ENCODE measurements around the gene GPR22. TPM values are rescaled to one million over a fixed set of nuclear protein-coding genes. Genes with fewer than 3 reads are reported as not detected.

Gene GPR22
- total RNA-seq, 1 experiment from 2014 or later = not detected

- no peaks in the 10 kb centered on the region for H3K9me3 ChIP-seq (ENCODE audit: control insufficient read depth, insufficient read depth, low read depth, low read length)
- ChIA-PET POLR2A (no interaction called here), CTCF (no interaction called here)
- intact Hi-C loops (cut with micrococcal nuclease; ENCODE audit: unreplicated experiment) = loop anchor here (5.0 kb wide), 2 partner anchors 38 to 413 kb away; no protein-coding TSS in a partner anchor
- TF ChIP-seq, protein P1, sequence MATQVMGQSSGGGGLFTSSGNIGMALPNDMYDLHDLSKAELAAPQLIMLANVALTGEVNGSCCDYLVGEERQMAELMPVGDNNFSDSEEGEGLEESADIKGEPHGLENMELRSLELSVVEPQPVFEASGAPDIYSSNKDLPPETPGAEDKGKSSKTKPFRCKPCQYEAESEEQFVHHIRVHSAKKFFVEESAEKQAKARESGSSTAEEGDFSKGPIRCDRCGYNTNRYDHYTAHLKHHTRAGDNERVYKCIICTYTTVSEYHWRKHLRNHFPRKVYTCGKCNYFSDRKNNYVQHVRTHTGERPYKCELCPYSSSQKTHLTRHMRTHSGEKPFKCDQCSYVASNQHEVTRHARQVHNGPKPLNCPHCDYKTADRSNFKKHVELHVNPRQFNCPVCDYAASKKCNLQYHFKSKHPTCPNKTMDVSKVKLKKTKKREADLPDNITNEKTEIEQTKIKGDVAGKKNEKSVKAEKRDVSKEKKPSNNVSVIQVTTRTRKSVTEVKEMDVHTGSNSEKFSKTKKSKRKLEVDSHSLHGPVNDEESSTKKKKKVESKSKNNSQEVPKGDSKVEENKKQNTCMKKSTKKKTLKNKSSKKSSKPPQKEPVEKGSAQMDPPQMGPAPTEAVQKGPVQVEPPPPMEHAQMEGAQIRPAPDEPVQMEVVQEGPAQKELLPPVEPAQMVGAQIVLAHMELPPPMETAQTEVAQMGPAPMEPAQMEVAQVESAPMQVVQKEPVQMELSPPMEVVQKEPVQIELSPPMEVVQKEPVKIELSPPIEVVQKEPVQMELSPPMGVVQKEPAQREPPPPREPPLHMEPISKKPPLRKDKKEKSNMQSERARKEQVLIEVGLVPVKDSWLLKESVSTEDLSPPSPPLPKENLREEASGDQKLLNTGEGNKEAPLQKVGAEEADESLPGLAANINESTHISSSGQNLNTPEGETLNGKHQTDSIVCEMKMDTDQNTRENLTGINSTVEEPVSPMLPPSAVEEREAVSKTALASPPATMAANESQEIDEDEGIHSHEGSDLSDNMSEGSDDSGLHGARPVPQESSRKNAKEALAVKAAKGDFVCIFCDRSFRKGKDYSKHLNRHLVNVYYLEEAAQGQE (IDR thresholded peaks at IDR 0.05; ENCODE audit: insufficient read depth in 1 of 2, low read depth in 2 of 2, low read length in 1 of 2) = no peak
- no peak for TF ChIP-seq TCF7L2 (IDR thresholded peaks at IDR 0.05; ENCODE audit: low read depth, low read length)
- BruUV-seq (replicated peaks) = no TSS peak
- no peaks in the 10 kb centered on the region for H3K27me3 ChIP-seq (ENCODE audit: control insufficient read depth, insufficient read depth, low read length)
- 0 out of 2 replicates have a peak, but pooled peaks have one; percentile 39 for ATAC-seq
- no peak overlapping the region for H3K4me3 ChIP-seq (ENCODE audit: low read depth in 2 of 2, low read length in 2 of 2)
- no peak for DNase-seq (ENCODE audit: low read depth, low spot score)
- H3K27ac ChIP-seq (ENCODE audit: low read length) = no peak overlapping the region
- in situ Hi-C loops (cut with HindIII; ENCODE audit: low pct_unique_long_range_greater_than_20kb, low sequenced_read_pairs) = no loop called here
- no peaks in the 10 kb centered on the region for H3K36me3 ChIP-seq (ENCODE audit: control insufficient read depth, insufficient read depth, low read length)
- no peaks in the 10 kb centered on the region for H3K4me1 ChIP-seq (ENCODE audit: control insufficient read depth, insufficient read depth, low read length)
These were observed 5.1 kb upstream of the GPR22 start for GRCh38 chr7:107464666-107465226.

DNA sequence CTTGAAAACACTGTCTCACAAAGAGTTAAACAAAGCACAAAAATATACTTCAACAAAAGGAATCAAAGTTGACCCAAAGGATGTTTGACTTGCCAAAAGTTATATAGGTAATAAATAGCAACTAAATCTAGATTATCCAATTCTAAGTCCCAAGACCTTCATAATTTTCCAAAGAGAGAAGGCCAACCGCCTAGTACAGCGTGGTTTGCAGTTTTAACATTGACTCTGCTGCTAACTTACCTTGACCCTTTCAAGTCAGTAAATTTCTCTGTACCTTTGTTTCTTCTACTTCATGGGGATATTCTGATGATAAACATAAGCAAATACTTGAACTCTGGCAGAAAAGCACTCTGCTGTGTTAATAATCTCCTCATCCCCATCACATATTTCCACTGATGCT lies 1.9 kb upstream of the GPR22 start:
- in situ Hi-C loops (cut with HindIII; ENCODE audit: low pct_unique_long_range_greater_than_20kb, low sequenced_read_pairs) = no loop called here
- no peaks in the 10 kb centered on the region for H3K4me1 ChIP-seq (ENCODE audit: control insufficient read depth, insufficient read depth, low read length)
- H3K9me3 ChIP-seq (ENCODE audit: control insufficient read depth, insufficient read depth, low read depth, low read length) = no peaks in the 10 kb centered on the region
- CTCF ChIA-PET = no interaction called here
- DNase-seq (ENCODE audit: low read depth, low spot score) (no peak), ATAC-seq (no peak)
- intact Hi-C loops (cut with micrococcal nuclease; ENCODE audit: unreplicated experiment) = no loop called here
- H3K27me3 ChIP-seq (ENCODE audit: control insufficient read depth, insufficient read depth, low read length) = no peaks in the 10 kb centered on the region
- no TSS peak for BruUV-seq (replicated peaks)
- TF ChIP-seq TCF7L2 (IDR thresholded peaks at IDR 0.05; ENCODE audit: low read depth, low read length) = no peak
- H3K27ac ChIP-seq (ENCODE audit: low read length) = no peak overlapping the region
- no peak overlapping the region for H3K4me3 ChIP-seq (ENCODE audit: low read depth in 2 of 2, low read length in 2 of 2)
- POLR2A ChIA-PET = no interaction called here
- no peaks in the 10 kb centered on the region for H3K36me3 ChIP-seq (ENCODE audit: control insufficient read depth, insufficient read depth, low read length)

- ATAC-seq = no peak
- H3K4me1 ChIP-seq (ENCODE audit: control insufficient read depth, insufficient read depth, low read length) = no peaks in the 10 kb centered on the region
- in situ Hi-C loops (cut with HindIII; ENCODE audit: low pct_unique_long_range_greater_than_20kb, low sequenced_read_pairs) = no loop called here
- TF ChIP-seq POLR2AphosphoS5 (IDR thresholded peaks at IDR 0.05; ENCODE audit: low read depth, low read length) (no peak), CTCF (IDR thresholded peaks at IDR 0.05) (no peak), TCF7L2 (IDR thresholded peaks at IDR 0.05; ENCODE audit: low read depth, low read length) (no peak), SIN3A (IDR thresholded peaks at IDR 0.05; ENCODE audit: borderline replicate concordance, insufficient read depth, low read depth, low read length) (no peak)
- TF ChIP-seq, protein P1 (IDR thresholded peaks at IDR 0.05; ENCODE audit: insufficient read depth in 1 of 2, low read depth in 2 of 2, low read length in 1 of 2) = no peak
- no peaks in the 10 kb centered on the region for H3K36me3 ChIP-seq (ENCODE audit: control insufficient read depth, insufficient read depth, low read length)
- CTCF ChIA-PET = no interaction called here
- intact Hi-C loops (cut with micrococcal nuclease; ENCODE audit: unreplicated experiment) = no loop called here
- no peaks in the 10 kb centered on the region for H3K27me3 ChIP-seq (ENCODE audit: control insufficient read depth, insufficient read depth, low read length)
- DNase-seq (ENCODE audit: low read depth, low spot score) = no peak
- no peak overlapping the region for H3K4me3 ChIP-seq (ENCODE audit: low read depth in 2 of 2, low read length in 2 of 2)
- BruUV-seq (replicated peaks) = no TSS peak
- no peak overlapping the region for H3K27ac ChIP-seq (ENCODE audit: low read length)
- POLR2A ChIA-PET = no interaction called here
- H3K9me3 ChIP-seq (ENCODE audit: control insufficient read depth, insufficient read depth, low read depth, low read length) = no peaks in the 10 kb centered on the region
These were observed 1.0 kb upstream of the GPR22 start for GRCh38 chr7:107468824-107469223.

All from Panc1 (cell line).